NCI-H524 (cell line): ENCODE results near the gene TRIO.

Experiments used
- DNase-seq, 2 experiments: peaks; one replicate each; lab custom pipeline; 2025; lab: John Stamatoyannopoulos, UW

Gene TRIO

DNA sequence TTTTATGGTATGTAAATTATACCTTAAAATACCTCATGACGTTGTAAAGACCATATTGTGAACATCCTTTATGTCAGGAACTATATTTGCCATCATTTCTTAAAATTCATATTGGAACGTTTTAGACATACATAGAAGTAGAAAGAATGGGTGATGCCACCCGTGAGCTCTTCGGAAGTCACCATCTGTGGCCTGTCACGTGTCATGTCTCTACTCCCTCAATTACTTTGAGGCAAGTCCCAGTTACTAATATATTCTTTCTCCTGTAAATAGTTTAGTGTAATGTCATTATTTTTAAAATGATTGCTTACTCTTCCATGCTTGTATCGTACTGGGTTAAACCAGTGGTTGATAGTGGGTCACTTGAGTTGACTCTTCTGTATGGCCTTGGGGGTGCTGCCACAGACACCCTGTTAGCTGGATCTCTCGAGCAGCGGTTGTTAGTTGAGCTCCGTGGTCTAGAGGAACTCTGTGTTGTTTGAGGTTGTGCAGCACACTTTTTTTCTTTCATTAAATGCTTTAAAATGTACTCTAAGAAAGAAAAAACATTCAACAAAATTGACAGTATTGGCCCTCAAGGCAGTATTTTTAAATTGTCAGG, 66.2 kb downstream of the TRIO start:
- no peak for DNase-seq

DNA sequence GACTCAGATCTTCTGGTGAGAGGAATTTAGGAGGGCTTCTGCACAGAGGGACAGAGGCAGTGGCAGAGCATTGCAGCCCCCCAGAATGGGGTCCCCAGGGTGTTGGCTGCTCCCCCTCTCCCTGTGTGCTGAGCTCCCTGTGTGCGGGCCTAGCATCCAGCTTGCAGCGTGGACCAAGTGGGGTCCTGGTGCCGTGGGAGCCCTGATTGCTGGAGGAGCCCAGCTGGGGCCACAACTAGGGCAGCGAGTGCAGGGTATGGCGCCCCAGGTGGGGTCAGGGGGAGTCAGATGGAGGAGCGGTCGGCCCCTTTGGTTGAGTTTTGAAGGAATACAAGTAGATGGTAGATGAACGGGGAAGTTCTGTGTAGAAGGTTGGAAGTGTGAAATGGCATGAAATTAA, 66.7 kb downstream of the TRIO start:
- no peak for DNase-seq

DNA sequence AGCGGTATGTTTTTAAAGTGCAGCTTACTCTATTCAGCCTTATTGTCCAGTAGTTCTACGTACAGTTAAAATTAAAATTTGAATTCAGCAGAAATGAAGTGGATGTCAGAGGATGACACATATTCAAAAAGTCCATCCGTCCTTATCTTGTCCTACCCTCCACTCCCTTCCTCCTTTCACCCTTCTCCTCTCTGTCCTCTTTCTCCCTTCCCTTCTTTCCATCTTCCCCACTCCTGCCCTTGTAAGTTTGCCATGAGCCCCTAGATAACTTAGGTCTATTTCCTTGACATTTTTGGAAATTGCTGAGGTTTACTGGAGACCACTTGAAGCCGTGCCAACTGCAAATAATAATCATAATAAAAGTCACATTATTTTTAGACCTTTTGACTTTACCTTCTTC, 67.6 kb downstream of the TRIO start:
- no peak for DNase-seq

DNA sequence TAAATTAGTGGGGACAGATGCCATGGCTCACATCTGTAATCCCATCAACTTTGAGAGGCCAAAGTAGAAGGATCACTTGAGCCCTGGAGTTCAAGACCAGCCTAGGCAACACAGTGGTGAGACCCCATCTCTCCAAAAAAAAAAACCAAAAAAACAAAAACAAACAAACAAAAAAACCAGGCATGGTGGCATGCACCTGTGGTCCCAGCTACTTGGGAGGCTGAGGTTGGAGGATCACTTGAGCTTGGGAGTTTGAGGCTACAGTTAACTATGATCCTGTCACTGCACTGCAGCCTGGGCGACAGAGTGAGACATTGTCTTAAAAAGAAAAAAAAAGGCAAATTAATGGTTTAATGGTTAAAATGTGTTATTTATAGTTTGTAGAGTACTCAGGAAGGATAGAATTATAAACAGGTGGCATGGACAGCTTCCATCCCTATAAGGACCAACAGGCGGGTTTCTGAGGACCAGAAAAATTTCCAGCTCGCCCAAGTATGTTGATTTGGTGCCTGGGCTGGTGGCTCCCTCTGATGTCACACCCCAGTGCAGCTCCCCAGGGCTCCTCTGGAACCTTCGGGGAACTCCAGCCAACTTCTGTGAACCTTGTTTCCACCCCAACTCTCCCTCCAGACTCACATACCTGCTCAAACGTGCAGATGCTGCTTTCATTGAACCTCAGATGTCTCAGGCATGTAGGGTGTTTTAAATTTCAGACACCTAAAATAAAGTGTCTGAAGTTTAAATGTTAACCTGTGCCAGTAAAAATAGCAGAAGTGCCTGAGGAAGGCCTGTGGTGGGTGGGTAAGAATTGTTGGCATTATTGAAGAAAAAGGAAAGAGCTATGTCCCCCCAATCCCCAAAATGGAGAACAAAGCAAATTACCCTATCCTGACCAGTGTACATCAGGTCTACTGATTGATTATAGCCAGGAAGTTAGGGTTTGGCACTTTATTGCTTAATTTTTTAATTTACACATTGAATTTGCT, 69.0 kb downstream of the TRIO start:
- no peak for DNase-seq

DNA sequence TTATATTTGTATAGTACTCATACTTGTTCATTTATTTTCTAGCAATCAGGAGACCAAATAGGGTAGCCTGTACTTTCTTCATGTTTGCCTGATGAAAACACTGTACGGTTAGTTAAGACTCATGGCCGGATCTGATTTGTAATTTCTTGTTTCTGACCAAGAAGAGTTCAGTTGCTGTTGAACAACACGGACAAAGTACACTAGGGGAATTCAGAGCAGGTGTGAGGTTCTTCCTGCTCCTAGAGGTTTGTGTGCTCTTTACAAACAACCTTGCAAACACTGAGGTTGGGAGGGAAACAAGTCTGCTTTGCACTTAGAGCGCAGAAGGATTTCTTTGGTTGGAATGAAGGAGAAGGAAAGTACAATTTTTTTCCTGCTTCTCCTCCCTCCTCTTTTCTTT, 69.7 kb downstream of the TRIO start:
- no peak for DNase-seq

DNA sequence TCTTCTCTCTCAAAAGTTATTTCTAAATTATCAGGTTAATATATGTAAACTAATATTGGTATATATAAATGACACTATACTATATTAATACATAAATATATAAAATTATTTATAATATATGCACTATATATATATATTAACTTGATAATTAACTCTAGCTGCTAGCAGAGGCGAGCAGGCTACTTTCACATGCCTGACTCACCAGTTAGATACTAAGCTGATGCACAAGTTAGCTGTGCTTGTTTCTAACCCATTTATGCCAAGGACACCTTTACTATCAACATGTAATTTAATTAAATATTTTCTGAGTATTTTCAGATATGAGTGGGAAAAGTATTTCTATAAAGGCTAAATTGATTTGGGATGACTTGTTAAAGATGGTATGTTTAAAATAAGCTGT, 70.1 kb downstream of the TRIO start:
- DNase-seq, result no peak

DNA sequence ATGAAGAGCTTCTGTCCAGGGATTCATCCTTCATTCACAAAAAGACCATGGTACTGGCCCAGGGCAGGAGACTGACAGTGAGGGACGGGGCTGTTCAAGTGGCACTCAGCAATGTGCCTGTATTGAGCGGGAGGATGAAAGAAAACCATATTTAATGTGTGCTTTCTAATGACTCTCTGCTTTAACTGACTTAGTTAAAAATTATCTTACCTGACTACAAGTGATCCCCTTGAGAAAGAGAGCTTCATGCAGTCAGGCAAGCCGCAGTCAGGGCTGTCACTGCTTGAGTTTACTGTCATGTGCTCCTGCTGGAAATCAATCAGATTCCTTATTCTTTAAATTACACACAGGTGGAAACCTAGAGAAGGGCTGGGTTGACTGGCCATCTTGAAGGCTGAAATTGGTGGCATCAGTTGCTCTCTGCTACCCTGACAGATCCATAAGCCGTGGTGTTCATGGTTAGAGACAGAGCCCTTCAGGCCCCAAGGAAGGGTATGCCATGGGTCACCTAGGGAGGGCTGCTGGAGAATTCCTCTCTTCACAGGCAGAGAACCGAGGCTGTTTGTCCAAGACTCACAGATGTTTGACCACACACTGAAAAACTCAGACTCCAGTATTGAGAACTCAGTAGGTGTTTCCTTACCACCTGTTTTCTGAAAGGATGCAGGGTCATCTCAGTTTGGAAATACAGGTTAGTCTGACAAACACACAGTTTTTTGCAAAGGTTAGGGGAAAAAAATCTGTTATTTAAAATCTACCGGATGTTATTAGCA, 70.9 kb downstream of the TRIO start:
- DNase-seq, result no peak

DNA sequence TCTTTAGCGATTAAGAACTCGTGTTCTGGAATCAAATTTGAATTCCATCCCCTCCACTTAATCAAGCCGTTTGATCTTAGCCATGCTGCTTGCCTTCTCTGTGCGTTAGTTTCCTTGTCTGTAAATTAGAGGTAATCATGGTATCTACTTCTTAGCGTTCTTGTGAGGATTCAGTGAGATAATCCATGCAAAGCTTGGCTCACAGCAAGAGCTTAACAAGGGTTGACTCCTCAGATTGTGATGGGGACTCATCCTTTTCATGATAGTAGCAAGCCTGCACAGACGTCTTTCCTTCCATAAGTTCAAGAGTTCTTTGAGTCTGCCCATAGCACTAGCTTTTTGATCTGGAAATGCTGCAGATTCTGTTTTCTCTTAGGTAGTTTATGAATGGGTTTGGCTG, 72.8 kb downstream of the TRIO start:
- DNase-seq, result no peak

DNA sequence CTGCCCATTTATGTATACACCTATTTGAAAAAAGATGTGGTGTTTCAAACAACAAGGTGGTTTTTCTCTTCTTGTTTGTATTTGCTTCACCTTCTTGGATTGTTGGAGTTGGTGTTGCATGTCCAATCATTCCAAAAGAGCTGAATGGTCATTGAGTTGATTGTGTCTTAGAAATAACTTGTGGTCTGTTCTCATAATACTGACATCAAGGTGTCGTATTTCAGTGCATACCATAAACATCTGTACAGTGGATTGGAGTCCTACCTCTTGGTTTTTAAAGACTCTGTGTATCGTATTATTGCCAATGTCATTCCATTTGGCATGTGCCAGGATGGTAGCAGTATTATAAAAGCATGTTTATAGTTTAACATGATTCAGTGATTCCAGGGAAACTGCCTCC, 73.2 kb downstream of the TRIO start:
- peak in 1 of 2 experiments; percentile 33 for DNase-seq

DNA sequence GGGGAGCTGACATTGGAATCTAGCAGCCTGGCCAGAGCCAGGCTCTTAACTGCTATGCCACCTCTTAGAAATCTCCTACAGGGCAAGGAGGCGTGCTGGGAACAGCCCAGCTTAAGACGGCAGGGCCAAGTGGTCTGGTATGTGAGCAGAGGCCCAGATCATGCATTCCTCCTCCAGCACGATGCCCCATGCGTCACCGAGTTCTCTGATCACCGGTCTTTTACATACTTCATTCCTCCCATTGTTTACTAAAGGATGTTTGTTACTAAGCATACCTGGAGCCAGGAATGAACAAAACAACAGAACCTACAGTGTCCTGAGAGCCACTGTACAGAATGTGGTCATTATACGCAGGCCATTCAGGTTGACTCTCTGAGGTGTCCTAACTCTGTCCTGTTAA, 73.8 kb downstream of the TRIO start:
- no peak for DNase-seq

DNA sequence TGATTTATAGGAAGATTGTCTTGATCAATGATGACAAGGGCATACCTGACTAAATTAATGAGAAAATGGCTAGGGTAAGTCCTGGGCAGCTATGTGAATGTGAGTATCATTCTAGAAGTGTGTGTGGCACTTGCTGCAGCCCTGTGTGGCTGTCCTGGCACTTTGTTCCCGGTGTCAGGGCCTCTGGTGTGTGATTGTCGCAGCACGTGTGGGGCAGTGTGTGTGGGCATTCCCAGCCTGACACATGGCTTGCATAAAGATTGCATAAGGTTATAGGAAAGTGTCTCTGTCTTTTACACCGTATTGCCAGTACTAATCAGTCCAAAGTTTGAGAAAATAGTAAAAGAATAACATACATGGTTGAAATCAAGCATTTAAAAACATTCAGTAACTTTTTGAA, 74.4 kb downstream of the TRIO start:
- no peak for DNase-seq

DNA sequence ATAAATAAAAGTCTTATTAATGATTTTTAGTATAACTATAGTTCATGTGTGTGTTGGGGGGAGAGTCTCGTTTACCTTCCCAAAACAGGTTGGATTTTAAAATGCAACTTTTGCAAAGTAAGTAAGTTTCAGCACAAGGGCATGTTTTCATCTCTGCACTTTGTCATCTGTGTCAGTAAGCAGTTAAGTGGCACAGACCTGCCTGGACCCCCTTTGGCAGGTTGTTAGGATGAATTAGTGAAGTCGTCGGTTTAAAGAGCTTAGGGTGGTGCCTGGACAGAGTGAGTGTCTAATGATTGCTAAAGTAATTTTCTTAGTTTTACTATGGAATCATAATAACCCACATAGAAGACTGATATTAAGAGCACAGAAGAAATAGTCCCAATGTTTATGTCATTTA, 74.9 kb downstream of the TRIO start:
- no peak for DNase-seq

DNA sequence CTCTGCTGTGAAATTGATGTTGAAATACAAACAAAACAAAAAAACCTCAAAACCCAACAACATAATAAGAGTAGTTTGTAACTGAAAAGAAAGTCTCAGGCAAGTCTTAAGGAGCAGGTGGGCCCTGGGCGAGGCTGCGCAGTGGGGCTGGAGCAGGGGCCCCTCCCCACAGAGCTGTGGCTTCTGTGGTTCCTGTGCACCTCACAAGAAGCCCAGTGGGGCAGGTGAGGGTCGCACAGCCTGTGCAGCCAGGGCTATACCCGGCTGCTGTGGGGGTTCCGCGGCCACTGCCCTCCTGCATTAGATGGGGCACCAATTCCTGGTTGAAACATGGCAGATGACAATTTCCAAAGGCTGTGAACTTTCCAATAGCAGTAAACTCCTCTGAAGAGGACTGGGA, 75.3 kb downstream of the TRIO start:
- DNase-seq, result no peak

DNA sequence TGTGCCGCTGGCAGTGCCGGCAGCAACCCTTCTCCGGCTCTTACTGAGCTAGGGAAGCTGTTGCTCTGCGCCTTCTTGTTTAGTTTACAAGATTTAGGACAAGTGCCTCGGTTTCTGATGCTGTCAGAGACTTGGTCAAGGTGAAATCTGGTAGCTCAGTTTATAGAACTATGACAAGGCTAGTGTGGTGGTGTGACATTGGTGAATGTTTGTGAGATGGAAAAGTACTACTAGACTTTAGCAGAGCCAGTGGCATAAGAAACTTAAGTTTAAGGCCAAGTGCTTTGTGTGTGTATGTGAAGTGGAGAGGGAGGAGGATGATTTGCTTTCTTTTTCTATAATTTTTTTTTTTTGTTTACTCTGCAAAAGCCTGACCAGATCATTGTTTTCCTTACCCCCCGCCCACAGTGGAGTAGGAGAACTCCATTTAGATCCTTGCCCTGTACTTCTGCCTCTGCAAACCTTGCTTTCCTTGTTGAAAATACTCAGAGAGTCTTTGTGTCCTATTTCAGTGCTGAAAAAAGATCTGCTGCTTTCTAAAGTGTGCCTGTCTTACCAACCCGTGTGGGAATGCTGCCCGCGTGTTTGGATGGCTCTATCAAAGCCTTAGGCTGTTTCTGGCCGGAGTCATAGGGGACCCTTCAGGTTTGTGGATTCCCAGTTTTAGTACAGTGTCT, 75.9 kb downstream of the TRIO start:
- no peak for DNase-seq

DNA sequence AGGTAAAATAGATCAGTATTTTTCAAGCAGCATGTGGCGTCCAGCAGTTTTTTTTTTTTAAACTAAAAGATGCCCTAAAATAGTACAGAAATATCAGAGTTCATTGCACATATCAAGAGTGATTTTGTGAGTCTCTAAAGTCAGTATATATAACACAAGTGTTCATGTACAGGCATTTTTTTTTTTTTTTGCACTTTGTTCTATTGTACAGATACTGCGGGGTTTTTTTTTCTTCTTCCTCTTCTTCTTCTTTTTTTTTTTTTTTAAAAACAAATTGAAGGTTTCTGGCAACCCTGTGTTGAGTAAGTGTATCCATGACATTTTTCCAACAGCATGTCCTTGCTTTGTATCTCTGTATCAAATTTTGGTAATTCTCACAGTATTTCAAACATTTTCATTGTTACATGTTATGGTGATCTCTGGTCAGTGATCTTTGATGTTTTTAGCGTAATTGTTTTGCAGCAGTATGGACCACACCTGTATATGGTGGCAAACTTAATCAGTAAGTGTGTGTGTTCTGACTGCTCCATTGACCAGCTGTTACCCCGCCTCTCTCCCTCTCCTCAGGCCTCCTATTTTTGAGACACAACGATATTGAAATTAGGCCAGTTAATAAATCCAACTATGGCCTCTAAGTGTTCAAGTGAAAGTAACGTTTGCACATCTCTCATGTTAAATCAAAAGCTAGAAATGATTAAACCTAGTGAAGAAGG, 76.8 kb downstream of the TRIO start:
- DNase-seq, result no peak

DNA sequence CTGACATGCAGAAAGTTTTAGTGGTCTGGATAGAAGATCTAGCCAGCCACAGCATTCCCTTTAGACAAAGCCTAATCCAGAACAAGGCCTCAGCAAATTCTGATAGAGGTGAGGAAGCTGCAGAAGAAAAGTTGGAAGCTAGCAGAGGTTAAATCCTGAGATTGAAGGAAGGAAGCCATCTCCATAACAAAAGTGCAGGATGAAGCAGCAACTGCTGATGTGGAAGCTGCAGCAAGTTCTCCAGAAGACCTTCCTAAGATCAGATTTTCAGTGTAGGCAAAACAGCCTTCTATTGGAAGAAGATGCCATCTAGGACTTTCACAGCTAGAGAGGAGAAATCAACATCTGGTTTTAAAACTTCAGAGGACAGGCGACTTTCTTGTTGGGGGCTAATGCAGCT, 77.5 kb downstream of the TRIO start:
- no peak for DNase-seq

DNA sequence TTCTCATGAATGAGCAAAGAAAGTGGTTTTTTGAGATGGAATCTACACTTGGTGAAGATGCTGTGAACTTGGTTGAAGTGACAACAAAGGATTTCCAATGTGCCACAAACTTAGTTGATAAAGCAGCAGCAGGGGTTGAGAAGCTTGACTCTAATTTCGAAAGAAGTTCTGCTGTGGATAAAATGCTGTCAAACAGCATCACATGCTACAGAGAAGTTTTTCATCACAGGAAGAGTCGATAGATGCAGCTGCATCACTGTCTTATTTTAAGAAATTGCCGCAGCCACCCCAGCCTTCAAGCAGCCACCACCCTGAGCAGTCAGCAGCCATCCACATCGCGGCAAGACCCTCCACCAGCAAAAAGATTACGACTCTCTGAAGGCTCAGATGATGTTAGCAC, 78.6 kb downstream of the TRIO start:
- no peak for DNase-seq

DNA sequence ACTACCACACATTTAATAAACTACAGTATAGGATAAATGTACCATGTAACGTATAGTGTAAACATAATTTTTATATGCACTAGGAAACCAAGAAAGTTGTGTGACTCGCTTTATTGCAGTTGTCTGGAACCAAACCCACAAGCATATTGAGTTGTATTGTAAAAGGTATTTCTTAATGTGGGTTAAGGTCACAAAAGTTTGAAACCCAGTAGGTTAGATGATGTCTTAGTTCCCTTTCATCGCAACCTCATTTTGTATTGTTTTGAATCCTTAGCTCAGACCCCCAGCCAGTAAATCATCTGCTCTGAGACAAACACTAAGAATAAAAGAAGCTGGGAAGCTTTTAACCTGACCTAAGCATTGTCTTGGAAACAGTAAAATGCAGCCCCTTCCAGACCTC, 79.1 kb downstream of the TRIO start:
- no peak for DNase-seq

DNA sequence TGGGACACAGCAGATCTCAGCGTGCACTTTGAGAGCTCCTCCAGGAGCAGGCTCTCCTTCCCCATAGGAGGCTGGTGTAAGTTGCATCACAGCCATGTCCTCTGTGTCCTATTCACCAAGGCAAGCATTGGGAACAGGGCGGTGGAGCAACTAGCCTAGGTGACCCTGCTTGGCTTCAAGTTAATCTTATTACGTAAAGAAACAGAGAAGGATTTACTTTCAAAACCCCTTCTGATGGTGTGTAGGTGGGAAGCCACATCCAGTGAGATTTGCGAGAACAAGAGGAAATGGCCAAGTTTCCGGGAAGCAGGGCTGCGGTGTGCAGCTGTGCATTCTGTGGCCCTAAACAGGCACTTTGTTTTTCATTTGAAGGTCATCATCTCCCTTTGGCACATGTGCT, 80.2 kb downstream of the TRIO start:
- no peak for DNase-seq

DNA sequence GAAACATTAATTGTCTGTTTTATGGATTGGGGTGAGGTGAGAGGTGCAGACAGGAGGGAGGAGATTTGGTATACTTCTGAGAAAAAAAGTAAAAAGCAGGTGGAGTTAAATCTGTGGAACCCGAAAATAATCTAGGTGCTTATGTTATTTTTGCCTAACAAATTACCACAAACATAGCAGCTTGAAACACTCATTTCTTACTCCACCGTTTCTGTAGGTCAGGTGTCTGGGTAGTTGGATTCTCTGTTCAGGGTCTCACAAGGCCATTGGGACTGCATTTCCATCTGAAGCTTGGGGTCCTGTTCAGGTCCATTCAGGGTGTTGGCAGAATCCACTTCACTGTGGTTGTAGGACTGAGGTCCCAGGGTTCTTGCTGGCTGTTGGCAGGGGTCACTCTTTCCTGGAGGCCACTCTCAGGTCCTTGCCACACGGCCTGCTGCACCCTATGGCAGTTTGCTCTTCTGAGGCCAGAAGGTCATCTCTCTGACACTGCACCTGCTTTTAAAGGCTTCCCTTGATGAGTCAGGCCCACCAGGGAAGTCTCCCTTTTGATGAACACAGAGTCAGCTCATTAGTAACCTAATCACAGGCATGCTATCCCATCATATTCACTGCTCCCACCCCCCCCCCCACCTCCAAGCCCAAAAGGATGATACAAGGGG, 82.2 kb downstream of the TRIO start:
- DNase-seq, result no peak

DNA sequence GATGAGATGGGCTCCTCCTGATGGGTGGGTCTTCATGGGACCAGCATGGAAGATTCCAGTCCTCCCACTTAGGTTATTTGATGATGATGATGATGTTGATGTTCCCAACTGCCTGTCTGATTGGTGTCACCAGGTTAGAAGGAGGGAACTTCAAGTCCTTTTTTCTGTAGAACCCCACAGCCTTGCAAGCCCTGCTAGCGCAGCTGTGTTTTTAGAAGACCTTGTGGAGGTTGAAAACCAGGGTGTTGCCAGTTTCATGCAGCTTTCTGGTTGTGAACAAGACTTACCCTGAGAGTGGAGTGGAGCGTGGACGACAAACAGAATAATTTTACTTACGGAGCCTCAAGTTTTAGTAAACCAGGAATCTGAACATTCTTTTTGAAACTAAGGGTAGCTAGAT, 83.0 kb downstream of the TRIO start:
- DNase-seq, result no peak
